Nephron (organoid): ENCODE results near the gene GPR108.

Experiments used
- H3K27ac Mint-ChIP-seq, 3 experiments: 2 replicates each; pipeline ENCODE4 v1.8.0; 2020; ENCODE audit warnings: mixed read lengths in 3 of 3, mild to moderate bottlenecking in 2 of 3, moderate library complexity in 1 of 3
- H3K27me3 Mint-ChIP-seq: 2 replicates; pipeline ENCODE4 v1.8.0; 2021; ENCODE audit warnings: low read depth, mild to moderate bottlenecking, moderate library complexity, mixed read lengths
- H3K36me3 Mint-ChIP-seq: 2 replicates; pipeline ENCODE4 v1.8.0; 2020; ENCODE audit warnings: low read depth, mixed read lengths
- H3K4me1 Mint-ChIP-seq: 2 replicates; pipeline ENCODE4 v1.8.0; 2020; ENCODE audit warnings: mixed read lengths
- H3K4me3 Mint-ChIP-seq, 3 experiments: 2 replicates each; pipeline ENCODE4 v1.8.0; 2020; ENCODE audit warnings: mild to moderate bottlenecking in 3 of 3, mixed read lengths in 3 of 3, moderate library complexity in 2 of 3
- H3K9me3 Mint-ChIP-seq: 2 replicates; pipeline ENCODE4 v1.8.0; 2020; ENCODE audit warnings: mixed read lengths
- TF ChIP-seq, protein P1 (sequence below), 3 experiments: fragments of 200-600 bp; sonication (generic); IDR thresholded peaks; one replicate each; pipeline ENCODE4 v1.5.0; 2021; ENCODE audit warnings: antibody characterized with exemption in 3 of 3; ENCODE audit not compliant: unreplicated experiment in 3 of 3

Gene GPR108

DNA sequence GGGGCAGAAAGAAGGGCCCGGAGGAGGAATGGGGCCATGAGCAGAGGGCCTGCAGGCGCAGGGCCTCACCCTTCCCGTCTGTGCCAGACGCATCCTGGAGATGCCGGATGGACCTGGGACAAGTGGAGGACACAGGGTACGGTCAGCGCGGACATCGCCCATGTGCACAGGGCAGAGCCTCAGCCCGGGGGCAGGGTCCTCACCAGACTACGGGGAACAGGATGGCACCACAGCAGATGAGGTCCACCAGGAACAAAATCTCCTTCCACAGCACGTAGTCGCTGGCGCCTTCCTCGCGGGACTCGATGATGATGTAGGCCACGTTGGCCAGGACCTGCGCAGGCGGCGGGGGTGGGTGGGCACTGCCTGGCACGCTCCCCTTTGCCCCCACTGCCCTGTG, 5.6 kb downstream of the GPR108 start:
- H3K36me3 Mint-ChIP-seq, result peaks cover 16% of the 10 kb centered on the region
- TF ChIP-seq, protein P1, sequence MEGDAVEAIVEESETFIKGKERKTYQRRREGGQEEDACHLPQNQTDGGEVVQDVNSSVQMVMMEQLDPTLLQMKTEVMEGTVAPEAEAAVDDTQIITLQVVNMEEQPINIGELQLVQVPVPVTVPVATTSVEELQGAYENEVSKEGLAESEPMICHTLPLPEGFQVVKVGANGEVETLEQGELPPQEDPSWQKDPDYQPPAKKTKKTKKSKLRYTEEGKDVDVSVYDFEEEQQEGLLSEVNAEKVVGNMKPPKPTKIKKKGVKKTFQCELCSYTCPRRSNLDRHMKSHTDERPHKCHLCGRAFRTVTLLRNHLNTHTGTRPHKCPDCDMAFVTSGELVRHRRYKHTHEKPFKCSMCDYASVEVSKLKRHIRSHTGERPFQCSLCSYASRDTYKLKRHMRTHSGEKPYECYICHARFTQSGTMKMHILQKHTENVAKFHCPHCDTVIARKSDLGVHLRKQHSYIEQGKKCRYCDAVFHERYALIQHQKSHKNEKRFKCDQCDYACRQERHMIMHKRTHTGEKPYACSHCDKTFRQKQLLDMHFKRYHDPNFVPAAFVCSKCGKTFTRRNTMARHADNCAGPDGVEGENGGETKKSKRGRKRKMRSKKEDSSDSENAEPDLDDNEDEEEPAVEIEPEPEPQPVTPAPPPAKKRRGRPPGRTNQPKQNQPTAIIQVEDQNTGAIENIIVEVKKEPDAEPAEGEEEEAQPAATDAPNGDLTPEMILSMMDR (IDR thresholded peaks at IDR 0.05; ENCODE audit: unreplicated experiment in 3 of 3), result no peak
- H3K4me3 Mint-ChIP-seq, result no peak overlapping the region
- peaks cover 9% of the 10 kb centered on the region for H3K4me1 Mint-ChIP-seq
- H3K9me3 Mint-ChIP-seq, result no peaks in the 10 kb centered on the region
- no peaks in the 10 kb centered on the region for H3K27me3 Mint-ChIP-seq
- no peak overlapping the region for H3K27ac Mint-ChIP-seq

DNA sequence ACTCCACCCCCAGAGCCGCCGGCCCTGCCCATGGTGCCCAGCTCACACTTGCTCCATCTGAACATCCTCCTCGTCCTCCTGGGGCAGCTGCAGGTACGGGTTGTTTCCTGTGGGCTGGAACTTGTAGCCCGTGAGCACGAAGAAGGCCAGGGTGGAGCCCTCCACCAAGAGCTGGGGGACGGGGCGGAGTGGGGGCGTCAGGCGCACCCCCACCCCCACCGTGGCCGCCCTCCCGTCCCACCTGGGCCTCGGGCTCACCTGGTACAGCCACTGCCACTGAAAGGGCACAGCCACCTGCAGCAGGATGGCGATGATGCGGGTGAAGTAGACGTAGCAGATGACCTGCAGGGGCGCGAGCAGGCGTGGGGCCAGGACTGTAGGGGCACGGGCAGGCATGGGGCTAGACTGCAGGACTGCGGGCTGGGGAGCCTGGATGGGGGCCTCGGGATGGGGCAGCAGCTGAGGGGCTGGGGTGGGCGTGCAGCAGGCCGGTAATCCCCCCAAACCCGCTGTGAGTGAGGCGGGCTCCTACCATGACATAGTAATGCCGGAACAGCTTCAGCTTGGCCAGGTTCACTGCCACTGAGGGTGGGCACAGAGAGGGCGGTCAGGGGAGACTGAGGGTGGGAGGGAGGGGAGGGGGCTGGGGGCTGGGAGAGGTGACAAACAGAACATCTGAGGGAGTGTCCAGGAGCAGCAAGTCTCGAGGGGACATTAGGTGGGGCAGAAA, 6.3 kb downstream of the GPR108 start:
- peaks cover 16% of the 10 kb centered on the region for H3K36me3 Mint-ChIP-seq
- H3K27me3 Mint-ChIP-seq, result no peaks in the 10 kb centered on the region
- H3K27ac Mint-ChIP-seq, result no peak overlapping the region
- no peak overlapping the region for H3K4me3 Mint-ChIP-seq
- H3K9me3 Mint-ChIP-seq, result no peaks in the 10 kb centered on the region
- peaks cover 4% of the 10 kb centered on the region for H3K4me1 Mint-ChIP-seq
- TF ChIP-seq, protein P1 (IDR thresholded peaks at IDR 0.05; ENCODE audit: unreplicated experiment in 3 of 3), result no peak

DNA sequence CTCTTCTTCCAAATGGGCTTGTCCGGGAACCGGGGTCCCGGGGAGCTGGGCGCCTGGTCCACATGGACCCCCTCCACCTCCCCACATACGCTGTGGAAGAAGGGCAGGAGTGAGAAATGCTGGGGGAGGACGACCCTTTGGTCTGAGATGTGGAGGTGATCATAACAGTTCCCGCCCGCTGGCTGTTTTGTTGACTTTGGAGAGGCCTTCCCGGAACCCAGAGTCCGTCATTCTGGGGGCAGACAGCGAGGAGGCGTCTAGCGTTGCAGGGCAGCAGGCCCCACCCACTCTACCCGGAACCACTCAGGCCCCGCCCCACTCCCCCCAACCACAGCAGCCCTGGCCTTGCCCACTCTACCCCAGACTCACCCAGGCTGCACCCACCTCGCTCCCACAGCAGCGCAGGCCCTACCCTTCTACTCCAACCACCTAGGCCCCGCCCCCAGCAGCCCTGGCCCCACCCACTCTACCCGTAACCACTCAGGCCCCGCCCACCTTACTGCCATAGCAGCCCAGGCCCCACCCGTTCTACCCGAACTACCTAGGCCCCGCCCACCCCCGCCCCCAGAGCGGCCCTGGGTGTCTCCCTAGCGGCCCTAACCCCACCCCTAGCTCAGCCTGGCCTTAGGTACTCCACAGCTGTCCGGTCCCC, 7.1 kb downstream of the GPR108 start:
- Mint-ChIP-seq H3K4me1 (no peaks in the 10 kb centered on the region), H3K36me3 (peaks cover 16% of the 10 kb centered on the region), H3K27ac (no peak overlapping the region), H3K27me3 (no peaks in the 10 kb centered on the region), H3K4me3 (peak overlapping the region in 1 of 3 experiments; percentile 44), H3K9me3 (no peaks in the 10 kb centered on the region)
- TF ChIP-seq, protein P1 (IDR thresholded peaks at IDR 0.05; ENCODE audit: unreplicated experiment in 3 of 3), result no peak

DNA sequence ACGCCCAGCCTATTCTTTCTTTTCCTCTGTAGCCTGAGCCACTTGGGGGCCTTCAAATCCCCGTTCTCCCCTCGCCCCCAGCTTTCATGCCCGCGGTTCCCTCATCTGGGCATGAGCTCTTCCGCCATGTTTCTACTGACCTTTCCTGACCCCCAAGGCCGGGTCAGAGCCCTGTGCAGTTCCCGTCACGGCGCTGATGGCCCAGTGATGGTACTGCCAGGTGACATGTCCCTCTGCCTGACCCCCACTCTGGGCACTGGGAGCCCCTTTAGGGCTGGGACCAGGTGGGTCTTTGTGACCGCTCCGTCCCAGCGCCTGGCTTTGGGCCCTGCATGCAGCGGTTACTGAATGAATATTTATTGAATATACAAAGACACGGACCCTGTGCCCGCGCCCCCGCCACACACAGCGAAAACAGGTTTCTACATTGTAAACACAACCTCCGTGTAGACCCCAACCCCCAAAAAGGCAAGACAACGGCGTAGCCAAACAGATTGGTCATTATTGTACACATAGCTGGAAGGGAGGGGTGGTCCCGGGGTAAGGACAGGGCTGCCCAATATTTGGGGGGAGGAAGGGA, 7.7 kb downstream of the GPR108 start:
- Mint-ChIP-seq H3K36me3 (peaks cover 16% of the 10 kb centered on the region), H3K27ac (peak overlapping the region in 2 of 3 experiments; percentile 26 to 41), H3K9me3 (no peaks in the 10 kb centered on the region), H3K4me3 (no peak overlapping the region), H3K4me1 (no peaks in the 10 kb centered on the region), H3K27me3 (no peaks in the 10 kb centered on the region)
- TF ChIP-seq, protein P1 (IDR thresholded peaks at IDR 0.05; ENCODE audit: unreplicated experiment in 3 of 3), result no peak

DNA sequence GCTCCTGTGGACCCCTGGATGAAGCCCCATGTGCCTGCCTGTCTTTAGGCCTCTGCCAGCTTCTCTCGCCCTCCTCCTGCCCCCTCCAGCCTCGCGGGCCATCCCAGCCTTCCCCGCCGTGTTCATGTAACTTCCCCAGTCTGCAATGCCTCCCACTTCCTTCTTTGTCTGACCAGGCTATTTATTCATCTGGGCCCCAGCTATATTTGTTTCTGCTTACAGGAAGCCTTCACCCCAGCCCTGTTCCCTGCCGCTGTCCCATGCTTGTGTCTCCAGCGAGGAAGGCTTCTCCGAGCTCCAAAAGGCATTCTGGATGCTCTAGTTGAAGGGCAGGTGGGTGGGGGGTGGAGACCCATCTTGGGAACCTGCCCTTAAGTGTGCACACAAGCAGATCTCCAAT, 9.0 kb downstream of the GPR108 start:
- TF ChIP-seq, protein P1 (IDR thresholded peaks at IDR 0.05; ENCODE audit: unreplicated experiment in 3 of 3), result no peak
- Mint-ChIP-seq H3K27ac (peak overlapping the region; percentile 27 to 63 (median 51)), H3K36me3 (peaks cover 11% of the 10 kb centered on the region), H3K27me3 (no peaks in the 10 kb centered on the region), H3K4me3 (no peak overlapping the region), H3K4me1 (peaks cover under 1% of the 10 kb centered on the region), H3K9me3 (no peaks in the 10 kb centered on the region)
